Spleen (tissue), 11 donors: ENCODE results near the gene MIB2. TPM values are rescaled to one million over a fixed set of nuclear protein-coding genes. Genes with fewer than 3 reads are reported as not detected.
A peak's percentile ranks its signal among the peaks of the same experiment; 100 is the strongest.

Experiments
- DNase-seq: peaks from one replicate; pipeline ENCODE4 v3.0.0-alpha.2; 2020
- H3K27ac ChIP-seq, 8 donors: fragments of 200-600 bp; sonication (generic) in 7 of 8; 1 replicate in 4 of 8; 2 replicates in 4 of 8; pipeline versions ENCODE4 v1.5.0 to v1.8.0; 2016 to 2021; ENCODE audit warnings: inconsistent platforms in 4 of 8, mild to moderate bottlenecking in 4 of 8, moderate library complexity in 1 of 8
- H3K27me3 ChIP-seq, 7 donors: fragments of 200-600 bp; sonication (generic) in 6 of 7; replicated peaks in 1 of 7; 1 replicate in 4 of 7; 2 replicates in 3 of 7; pipeline versions ENCODE4 v1.5.0 to v1.8.0; 2016 to 2021; ENCODE audit warnings: inconsistent platforms in 3 of 7, mild to moderate bottlenecking in 1 of 7
- H3K36me3 ChIP-seq, 6 donors: fragments of 200-600 bp; sonication (generic) in 5 of 6; 1 replicate in 4 of 6; 2 replicates in 2 of 6; pipeline versions ENCODE4 v1.5.0 to v1.8.0; 2016 to 2021; ENCODE audit warnings: inconsistent platforms in 2 of 6
- H3K4me1 ChIP-seq, 6 donors: fragments of 200-600 bp; sonication (generic) in 5 of 6; 1 replicate in 3 of 6; 2 replicates in 3 of 6; pipeline versions ENCODE4 v1.5.0 to v1.8.0; 2016 to 2021; ENCODE audit warnings: inconsistent platforms in 3 of 6
- H3K4me3 ChIP-seq, 8 donors: fragments of 200-600 bp; sonication (generic) in 7 of 8; 1 replicate in 4 of 8; 2 replicates in 4 of 8; pipeline versions ENCODE4 v1.5.0 to v1.8.0; 2016 to 2021; ENCODE audit warnings: inconsistent platforms in 4 of 8, mild to moderate bottlenecking in 4 of 8, moderate library complexity in 2 of 8
- H3K9me3 ChIP-seq, 8 donors: fragments of 200-600 bp; sonication (generic) in 7 of 8; 1 replicate in 4 of 8; 2 replicates in 4 of 8; pipeline versions ENCODE4 v1.5.0 to v1.8.0; 2016 to 2021; ENCODE audit warnings: inconsistent platforms in 4 of 8
- POLR2A ChIP-seq, 3 donors: fragments of 450-650 bp; IDR thresholded peaks; one replicate each; pipeline ENCODE4 v1.5.1; 2017; ENCODE audit warnings: antibody characterized with exemption in 3 of 3, mild to moderate bottlenecking in 1 of 3
- POLR2AphosphoS5 ChIP-seq, 3 donors: sonication (generic); formaldehyde crosslinking; IDR thresholded peaks; one replicate each; pipeline ENCODE4 v1.5.1; 2017; ENCODE audit warnings: antibody characterized with exemption in 3 of 3
- WGBS, 5 donors: extraction: QIAGEN DNeasy Blood & Tissue Kit in 3 of 5; methylation state at CpG; one replicate each; pipeline versions ENCODE4 v1.1.5 to v1.1.7; 2013 to 2018; 5-methylcytosine and 5-hydroxymethylcytosine counted together
- intact Hi-C: fragments of 100-400 bp; cut with DNase I; formaldehyde crosslinking; loops from one replicate; pipeline ENCODE4 v1.15.0; 2023; ENCODE audit warnings: low total_unique reads
- polyA plus RNA-seq, 3 donors: library from polyadenylated mRNA; stranded (reverse); fragments of 200-250 nt; gene quantifications; one replicate each; pipeline ENCODE4 v1.2.1, GENCODE V29; 2013
- total RNA-seq, 7 donors: library from RNA; depleted of rRNA in 3 of 7; stranded (reverse); fragments of >200 nt in 3 of 7; fragmentation: NEBNext Ultra II Directional in 4 of 7; extraction: Animal tissue kit (Norgen Biotek cat#: 25700) in 4 of 7; gene quantifications; one replicate each; pipeline versions ENCODE4 v1.1.0 to v1.2.1, GENCODE V29; 2016 to 2021
- TF ChIP-seq, protein P1 (sequence below), 11 experiments: fragments of 200-600 bp in 7 of 11; fragments of 450-650 bp in 4 of 11; sonication (generic) in 4 of 11; IDR thresholded peaks in 8 of 11; conservative IDR thresholded peaks in 3 of 11; 1 replicate in 7 of 11; 2 replicates in 4 of 11; pipeline versions ENCODE4 v1.4.0 to v1.8.0; 2016 to 2021; ENCODE audit warnings: antibody characterized with exemption in 11 of 11, inconsistent platforms in 4 of 11, mild to moderate bottlenecking in 1 of 11
- donor health status: healthy with polysubstance abuse.
- donor health status: DM: no; HTN: no; CAD: no; lungs with moderate emphysema.
- donor health status: DM: no; HTN: no; CAD: no.
- donor health status: Bipolar disorder and iron deficiency.
- donor health status: healthy.
- donor health status: DM: no; HTN: no; CAD: no.
- donor health status: DM: yes; HTN: yes; CAD: no.

Gene MIB2
- total and polyA plus RNA-seq, 10 donors = 46.2 to 165 (median 73.0) TPM

DNA sequence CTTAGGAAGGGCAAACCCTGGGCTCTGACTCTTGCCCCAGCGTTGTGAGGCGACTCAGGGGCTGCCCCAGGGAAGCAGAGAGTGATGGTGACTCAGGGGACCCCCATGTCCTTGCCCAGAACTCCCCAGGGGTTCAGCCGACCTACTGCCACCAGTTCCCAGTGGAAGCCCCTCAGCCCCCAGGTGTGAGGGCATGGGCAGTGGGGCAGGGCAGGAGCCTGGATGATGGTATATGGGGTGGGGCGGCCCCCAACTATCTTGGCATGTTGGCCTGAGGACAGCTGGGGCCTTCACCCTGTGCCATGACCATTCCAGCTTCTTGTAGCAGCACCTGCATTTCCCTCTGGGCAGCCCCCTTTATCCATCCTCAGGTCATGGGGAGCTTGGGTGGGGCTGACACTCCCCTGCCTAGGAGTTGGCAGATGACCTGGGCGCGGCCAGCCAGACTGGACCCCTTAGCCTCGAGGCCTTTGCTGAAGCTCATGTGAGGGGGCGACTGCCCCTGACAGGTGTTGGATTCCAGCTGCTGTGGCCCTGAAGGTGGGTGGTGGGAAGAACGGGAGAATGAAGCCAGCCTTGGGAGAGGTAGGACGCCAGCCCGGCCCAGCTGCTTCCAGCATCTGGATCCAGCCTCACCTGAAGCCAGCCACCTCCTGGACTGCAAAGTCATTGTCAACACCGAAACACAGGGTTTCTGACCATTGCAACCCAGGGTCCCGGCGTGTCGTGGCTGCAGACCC lies 13.6 kb upstream of the MIB2 start:
- Histone ChIP-seq H3K4me3 (no peak overlapping the region), H3K36me3 (no peaks in the 10 kb centered on the region), H3K27ac (no peak overlapping the region), H3K4me1 (peaks cover 9 to 66% (median 45%) of the 10 kb centered on the region in 6 donors), H3K27me3 (peaks cover 0 to 45% (median 15%) of the 10 kb centered on the region in 7 donors), H3K9me3 (no peaks in the 10 kb centered on the region)
- intact Hi-C loops = no loop called here
- TF ChIP-seq POLR2A (IDR thresholded peaks at IDR 0.05) (no peak), POLR2AphosphoS5 (IDR thresholded peaks at IDR 0.05) (no peak)
- TF ChIP-seq, protein P1, sequence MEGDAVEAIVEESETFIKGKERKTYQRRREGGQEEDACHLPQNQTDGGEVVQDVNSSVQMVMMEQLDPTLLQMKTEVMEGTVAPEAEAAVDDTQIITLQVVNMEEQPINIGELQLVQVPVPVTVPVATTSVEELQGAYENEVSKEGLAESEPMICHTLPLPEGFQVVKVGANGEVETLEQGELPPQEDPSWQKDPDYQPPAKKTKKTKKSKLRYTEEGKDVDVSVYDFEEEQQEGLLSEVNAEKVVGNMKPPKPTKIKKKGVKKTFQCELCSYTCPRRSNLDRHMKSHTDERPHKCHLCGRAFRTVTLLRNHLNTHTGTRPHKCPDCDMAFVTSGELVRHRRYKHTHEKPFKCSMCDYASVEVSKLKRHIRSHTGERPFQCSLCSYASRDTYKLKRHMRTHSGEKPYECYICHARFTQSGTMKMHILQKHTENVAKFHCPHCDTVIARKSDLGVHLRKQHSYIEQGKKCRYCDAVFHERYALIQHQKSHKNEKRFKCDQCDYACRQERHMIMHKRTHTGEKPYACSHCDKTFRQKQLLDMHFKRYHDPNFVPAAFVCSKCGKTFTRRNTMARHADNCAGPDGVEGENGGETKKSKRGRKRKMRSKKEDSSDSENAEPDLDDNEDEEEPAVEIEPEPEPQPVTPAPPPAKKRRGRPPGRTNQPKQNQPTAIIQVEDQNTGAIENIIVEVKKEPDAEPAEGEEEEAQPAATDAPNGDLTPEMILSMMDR (IDR thresholded peaks at IDR 0.05 in 8 of 11, conservative IDR thresholded peaks at IDR 0.05 in 3 of 11) = no peak
- WGBS, 5 donors = 88 to 94% (median 89%) methylated on average over 12 to 15 of the region's 15 CpGs
- DNase-seq = peak; percentile 72

DNA sequence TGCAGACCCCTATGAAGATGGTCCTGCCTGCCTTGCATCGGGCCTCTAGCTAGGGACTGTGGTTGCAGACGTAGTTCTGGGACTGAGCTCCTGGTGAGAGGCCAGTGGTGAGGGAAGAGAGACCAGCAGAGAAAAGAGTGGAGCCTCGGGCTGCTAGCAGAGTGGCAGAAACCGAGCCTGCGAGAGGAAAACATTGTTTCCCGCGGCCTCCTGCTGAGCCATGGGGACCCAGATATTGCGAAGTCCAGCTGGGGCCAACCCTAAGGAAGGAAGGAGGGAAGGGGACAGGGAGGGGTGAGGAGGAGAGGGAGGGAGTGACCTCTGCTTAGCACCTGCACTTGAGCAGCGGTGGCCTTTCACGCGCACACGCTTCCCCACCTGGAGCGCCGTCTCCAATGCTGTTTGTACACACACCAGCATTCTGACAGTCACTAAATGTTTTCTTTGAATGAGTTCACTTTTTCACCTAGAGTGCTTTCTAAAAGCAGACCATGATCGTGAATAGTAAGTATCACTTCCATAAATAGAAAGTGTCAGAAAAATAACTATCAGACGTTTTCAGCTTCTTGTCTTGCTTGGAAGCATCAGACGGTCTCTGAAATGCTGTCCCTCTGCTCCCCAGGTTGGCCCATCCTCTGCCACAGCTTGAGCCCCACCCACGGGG lies 12.9 kb upstream of the MIB2 start:
- DNase-seq = no peak
- H3K9me3 ChIP-seq = no peaks in the 10 kb centered on the region
- no peaks in the 10 kb centered on the region for H3K36me3 ChIP-seq
- WGBS, 5 donors = 48 to 60% (median 58%) methylated on average over 18 of the region's 18 CpGs
- TF ChIP-seq, protein P1 (IDR thresholded peaks at IDR 0.05 in 8 of 11, conservative IDR thresholded peaks at IDR 0.05 in 3 of 11) = no peak
- no peak for TF ChIP-seq POLR2AphosphoS5 (IDR thresholded peaks at IDR 0.05)
- no peak for TF ChIP-seq POLR2A (IDR thresholded peaks at IDR 0.05)
- H3K4me1 ChIP-seq = peaks cover 12 to 66% (median 47%) of the 10 kb centered on the region in 6 donors
- no peak overlapping the region for H3K27ac ChIP-seq
- intact Hi-C loops = no loop called here
- H3K27me3 ChIP-seq = peaks cover 0 to 40% (median 15%) of the 10 kb centered on the region in 7 donors
- H3K4me3 ChIP-seq = no peak overlapping the region

DNA sequence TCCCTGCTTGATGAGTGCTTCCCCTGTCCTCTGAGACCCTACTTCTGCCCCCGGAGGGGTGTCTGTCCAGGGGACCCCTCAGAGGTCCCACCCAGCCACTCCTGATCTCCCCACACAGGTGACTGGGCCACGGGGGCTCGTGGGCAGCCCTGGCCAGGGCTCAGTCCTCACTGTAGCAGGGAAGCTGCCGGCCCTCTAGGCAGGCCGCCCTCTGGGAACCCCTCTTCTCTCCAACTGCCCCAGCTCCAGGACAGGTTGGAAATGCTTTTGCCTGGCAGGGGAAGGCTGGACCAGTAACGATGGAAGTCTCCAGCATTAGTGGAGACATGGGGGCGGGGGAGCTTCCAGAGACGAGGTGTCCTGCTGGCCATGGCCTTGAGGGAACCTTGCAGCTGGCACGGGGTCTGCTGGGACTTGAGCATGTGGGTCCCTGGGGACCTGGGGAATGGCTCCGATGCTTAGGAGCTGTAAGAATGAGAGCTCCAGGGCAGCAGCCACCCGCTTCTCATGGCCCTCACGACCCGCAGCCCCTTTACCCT lies 12.3 kb upstream of the MIB2 start:
- intact Hi-C loops = no loop called here
- Histone ChIP-seq H3K36me3 (no peaks in the 10 kb centered on the region), H3K4me3 (no peak overlapping the region), H3K9me3 (no peaks in the 10 kb centered on the region), H3K27me3 (peaks cover 0 to 34% (median 15%) of the 10 kb centered on the region in 7 donors), H3K4me1 (peaks cover 12 to 64% (median 42%) of the 10 kb centered on the region in 6 donors), H3K27ac (no peak overlapping the region)
- no peak for TF ChIP-seq POLR2AphosphoS5 (IDR thresholded peaks at IDR 0.05)
- TF ChIP-seq, protein P1 (IDR thresholded peaks at IDR 0.05 in 8 of 11, conservative IDR thresholded peaks at IDR 0.05 in 3 of 11) = no peak
- TF ChIP-seq POLR2A (IDR thresholded peaks at IDR 0.05) = no peak
- 53 to 84% (median 75%) methylated on average over 4 to 13 of the region's 13 CpGs for WGBS, 5 donors
- DNase-seq = peak; percentile 67
